Measurements from ENCODE around the gene RPL41.

RPL41 gene

DNA sequence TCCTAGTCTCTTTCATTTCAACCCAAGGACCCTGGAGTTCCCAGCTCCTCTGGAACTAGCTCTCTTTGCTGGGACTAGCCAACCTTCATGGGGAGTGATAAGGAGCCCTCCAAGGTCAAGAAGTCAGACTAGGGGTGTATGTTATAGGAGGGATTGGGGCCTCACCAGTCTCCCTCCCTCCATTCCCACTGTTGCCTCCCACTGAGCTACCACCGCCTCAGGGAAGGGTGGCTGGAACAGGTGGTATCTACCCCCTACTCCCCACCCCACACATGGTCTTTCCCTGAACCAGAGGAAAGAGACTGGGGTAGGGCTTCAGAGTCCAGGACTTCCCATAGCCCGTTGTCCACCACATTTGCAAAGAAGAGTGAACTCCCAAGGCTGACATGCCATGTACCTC is 34.1 kb upstream of the RPL41 start:
- H3K4me1 ChIP-seq (ENCODE audit: control insufficient read depth, insufficient read depth, low read length): peaks cover 18% of the 10 kb centered on the region
- no peaks in the 10 kb centered on the region for H3K9me3 ChIP-seq (ENCODE audit: control insufficient read depth, insufficient read depth, low read length)
- no peaks in the 10 kb centered on the region for H3K27me3 ChIP-seq (ENCODE audit: control insufficient read depth, insufficient read depth, low read length)
- no peak overlapping the region for H3K27ac ChIP-seq (ENCODE audit: low read depth, low read length)
- peaks cover 33% of the 10 kb centered on the region for H3K36me3 ChIP-seq (ENCODE audit: control insufficient read depth, insufficient read depth, low read length)
- H3K4me3 ChIP-seq (ENCODE audit: low read depth, low read length): no peak overlapping the region
- H3K9ac ChIP-seq (ENCODE audit: low read depth, low read length): no peak overlapping the region

DNA sequence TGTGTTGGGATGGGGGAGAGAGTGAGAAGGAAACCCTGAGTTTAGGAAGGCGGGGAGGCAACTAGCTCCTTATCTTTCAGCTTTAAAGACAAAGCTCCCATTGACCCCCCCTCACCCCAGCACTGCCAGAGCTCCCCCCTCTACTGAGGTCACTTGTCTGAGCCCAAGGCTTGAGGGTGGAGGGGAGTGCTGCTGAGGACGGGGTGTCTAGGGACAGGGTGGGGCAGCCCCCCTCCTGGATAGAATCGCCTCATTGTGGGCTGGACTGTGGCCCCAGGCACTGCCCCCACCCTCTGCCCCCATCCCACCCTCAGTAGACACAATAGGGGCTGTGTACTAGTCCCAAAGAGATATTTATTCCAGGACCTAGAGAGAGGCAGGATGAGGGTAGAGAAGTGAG is 33.5 kb upstream of the RPL41 start:
- Histone ChIP-seq H3K27me3 (ENCODE audit: control insufficient read depth, insufficient read depth, low read length) (no peaks in the 10 kb centered on the region), H3K4me3 (ENCODE audit: low read depth, low read length) (no peak overlapping the region), H3K27ac (ENCODE audit: low read depth, low read length) (no peak overlapping the region), H3K9ac (ENCODE audit: low read depth, low read length) (no peak overlapping the region), H3K4me1 (ENCODE audit: control insufficient read depth, insufficient read depth, low read length) (peaks cover 18% of the 10 kb centered on the region), H3K36me3 (ENCODE audit: control insufficient read depth, insufficient read depth, low read length) (peaks cover 38% of the 10 kb centered on the region), H3K9me3 (ENCODE audit: control insufficient read depth, insufficient read depth, low read length) (no peaks in the 10 kb centered on the region)

DNA sequence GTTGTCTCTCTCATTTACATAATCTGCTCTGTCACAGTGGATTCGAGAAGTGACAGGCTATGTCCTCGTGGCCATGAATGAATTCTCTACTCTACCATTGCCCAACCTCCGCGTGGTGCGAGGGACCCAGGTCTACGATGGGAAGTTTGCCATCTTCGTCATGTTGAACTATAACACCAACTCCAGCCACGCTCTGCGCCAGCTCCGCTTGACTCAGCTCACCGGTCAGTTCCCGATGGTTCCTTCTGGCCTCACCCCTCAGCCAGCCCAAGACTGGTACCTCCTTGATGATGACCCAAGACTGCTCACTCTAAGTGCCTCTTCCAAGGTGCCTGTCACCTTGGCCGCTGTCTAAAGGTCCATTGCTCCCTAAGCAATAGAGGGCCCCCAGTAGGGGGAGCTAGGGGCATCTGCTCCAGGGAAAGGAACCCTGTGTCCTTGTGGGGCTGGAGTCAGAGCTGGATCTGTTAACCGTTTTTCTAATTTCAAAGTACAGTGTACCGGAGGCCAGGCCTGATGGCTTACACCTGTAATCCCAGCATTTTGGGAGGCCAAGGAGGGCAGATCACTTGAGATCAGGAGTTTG is 31.4 kb upstream of the RPL41 start:
- Histone ChIP-seq H3K9me3 (ENCODE audit: control insufficient read depth, insufficient read depth, low read length) (no peaks in the 10 kb centered on the region), H3K36me3 (ENCODE audit: control insufficient read depth, insufficient read depth, low read length) (peaks cover 59% of the 10 kb centered on the region), H3K4me1 (ENCODE audit: control insufficient read depth, insufficient read depth, low read length) (peaks cover 13% of the 10 kb centered on the region), H3K27me3 (ENCODE audit: control insufficient read depth, insufficient read depth, low read length) (no peaks in the 10 kb centered on the region), H3K9ac (ENCODE audit: low read depth, low read length) (no peak overlapping the region), H3K4me3 (ENCODE audit: low read depth, low read length) (no peak overlapping the region), H3K27ac (ENCODE audit: low read depth, low read length) (no peak overlapping the region)

DNA sequence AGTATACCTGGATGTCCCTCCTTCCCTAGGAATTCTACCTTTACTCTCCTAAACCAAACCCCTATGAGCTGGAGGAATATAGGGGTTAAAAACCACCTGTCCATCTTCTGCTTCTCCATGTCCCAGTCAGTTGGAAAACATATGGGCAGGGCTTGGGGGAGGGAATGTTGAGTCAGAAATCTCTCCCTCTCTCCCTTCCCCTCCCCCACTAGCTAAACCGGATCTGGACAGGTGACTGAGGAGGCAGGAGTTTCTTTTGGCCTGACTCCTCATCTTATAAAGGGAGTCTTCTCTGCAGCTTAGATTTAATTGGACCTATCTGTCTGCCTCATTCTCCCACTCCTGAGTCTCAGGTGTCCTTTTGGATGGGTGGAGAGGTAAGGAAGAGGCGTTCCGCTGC is 30.3 kb upstream of the RPL41 start:
- no peak overlapping the region for H3K27ac ChIP-seq (ENCODE audit: low read depth, low read length)
- H3K36me3 ChIP-seq (ENCODE audit: control insufficient read depth, insufficient read depth, low read length): peaks cover 66% of the 10 kb centered on the region
- H3K4me1 ChIP-seq (ENCODE audit: control insufficient read depth, insufficient read depth, low read length): peaks cover 9% of the 10 kb centered on the region
- H3K9me3 ChIP-seq (ENCODE audit: control insufficient read depth, insufficient read depth, low read length): no peaks in the 10 kb centered on the region
- H3K4me3 ChIP-seq (ENCODE audit: low read depth, low read length): no peak overlapping the region
- no peak overlapping the region for H3K9ac ChIP-seq (ENCODE audit: low read depth, low read length)
- no peaks in the 10 kb centered on the region for H3K27me3 ChIP-seq (ENCODE audit: control insufficient read depth, insufficient read depth, low read length)

GRCh38 chr12:56086608-56087007 is 29.8 kb upstream of the RPL41 start:
- peaks cover 5% of the 10 kb centered on the region; the same call in 1 of the 2 replicates for H3K4me1 ChIP-seq (ENCODE audit: control insufficient read depth, insufficient read depth, low read length)
- H3K9ac ChIP-seq (ENCODE audit: low read depth, low read length): no peak overlapping the region
- H3K27me3 ChIP-seq (ENCODE audit: control insufficient read depth, insufficient read depth, low read length): no peaks in the 10 kb centered on the region
- H3K27ac ChIP-seq (ENCODE audit: low read depth, low read length): no peak overlapping the region
- H3K4me3 ChIP-seq (ENCODE audit: low read depth, low read length): no peak overlapping the region
- no peaks in the 10 kb centered on the region for H3K9me3 ChIP-seq (ENCODE audit: control insufficient read depth, insufficient read depth, low read length)
- peaks cover 70% of the 10 kb centered on the region for H3K36me3 ChIP-seq (ENCODE audit: control insufficient read depth, insufficient read depth, low read length)

- no peaks in the 10 kb centered on the region for H3K9me3 ChIP-seq (ENCODE audit: control insufficient read depth, insufficient read depth, low read length)
- H3K4me3 ChIP-seq (ENCODE audit: low read depth, low read length): no peak overlapping the region
- H3K36me3 ChIP-seq (ENCODE audit: control insufficient read depth, insufficient read depth, low read length): peaks cover 73% of the 10 kb centered on the region
- H3K27ac ChIP-seq (ENCODE audit: low read depth, low read length): no peak overlapping the region
- no peak overlapping the region for H3K9ac ChIP-seq (ENCODE audit: low read depth, low read length)
- no peaks in the 10 kb centered on the region for H3K27me3 ChIP-seq (ENCODE audit: control insufficient read depth, insufficient read depth, low read length)
- H3K4me1 ChIP-seq (ENCODE audit: control insufficient read depth, insufficient read depth, low read length): no peaks in the 10 kb centered on the region; the same call in 1 of the 2 replicates
These were observed 29.2 kb upstream of the RPL41 start for GRCh38 chr12:56087220-56087619.

GRCh38 chr12:56097738-56098137 is 18.7 kb upstream of the RPL41 start:
- H3K9ac ChIP-seq (ENCODE audit: low read depth, low read length): no peak overlapping the region
- H3K27me3 ChIP-seq (ENCODE audit: control insufficient read depth, insufficient read depth, low read length): no peaks in the 10 kb centered on the region

DNA sequence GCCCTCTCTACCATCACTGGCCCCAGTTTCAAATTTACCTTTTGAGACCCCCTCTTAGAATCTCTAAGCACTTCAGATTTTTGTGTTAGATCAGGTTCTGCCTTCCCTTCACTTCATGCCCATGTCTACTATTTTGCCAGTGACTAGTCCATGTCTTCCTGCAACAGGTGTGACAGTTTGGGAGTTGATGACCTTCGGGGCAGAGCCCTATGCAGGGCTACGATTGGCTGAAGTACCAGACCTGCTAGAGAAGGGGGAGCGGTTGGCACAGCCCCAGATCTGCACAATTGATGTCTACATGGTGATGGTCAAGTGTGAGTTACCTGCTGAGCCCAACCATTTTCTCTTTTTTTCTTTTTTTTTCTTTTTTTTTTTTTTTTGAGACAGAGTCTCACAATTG is 17.8 kb upstream of the RPL41 start:
- Histone ChIP-seq H3K4me1 (ENCODE audit: control insufficient read depth, insufficient read depth, low read length) (no peaks in the 10 kb centered on the region), H3K36me3 (ENCODE audit: control insufficient read depth, insufficient read depth, low read length) (peaks cover 87% of the 10 kb centered on the region), H3K9ac (ENCODE audit: low read depth, low read length) (no peak overlapping the region), H3K27me3 (ENCODE audit: control insufficient read depth, insufficient read depth, low read length) (no peaks in the 10 kb centered on the region), H3K27ac (ENCODE audit: low read depth, low read length) (no peak overlapping the region), H3K4me3 (ENCODE audit: low read depth, low read length) (no peak overlapping the region), H3K9me3 (ENCODE audit: control insufficient read depth, insufficient read depth, low read length) (no peaks in the 10 kb centered on the region)

More at GRCh38 chr12:56097738-56098137, 18.7 kb upstream of the RPL41 start:
- Histone ChIP-seq H3K27ac (ENCODE audit: low read depth, low read length) (no peak overlapping the region), H3K9me3 (ENCODE audit: control insufficient read depth, insufficient read depth, low read length) (no peaks in the 10 kb centered on the region), H3K4me1 (ENCODE audit: control insufficient read depth, insufficient read depth, low read length) (no peaks in the 10 kb centered on the region), H3K4me3 (ENCODE audit: low read depth, low read length) (no peak overlapping the region), H3K36me3 (ENCODE audit: control insufficient read depth, insufficient read depth, low read length) (peaks cover 92% of the 10 kb centered on the region)

DNA sequence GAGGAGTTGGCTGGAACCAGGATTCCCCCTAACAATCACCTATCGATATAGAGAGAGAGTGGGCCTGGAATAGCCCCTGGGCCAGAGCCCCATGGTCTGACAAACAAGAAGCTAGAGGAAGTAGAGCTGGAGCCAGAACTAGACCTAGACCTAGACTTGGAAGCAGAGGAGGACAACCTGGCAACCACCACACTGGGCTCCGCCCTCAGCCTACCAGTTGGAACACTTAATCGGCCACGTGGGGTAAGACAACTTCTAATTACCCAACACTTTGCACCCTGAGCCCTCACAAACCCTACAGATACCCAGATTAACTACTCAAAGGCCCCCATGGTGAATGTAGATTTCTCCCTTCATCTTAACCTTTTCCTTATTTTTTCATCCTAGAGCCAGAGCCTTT is 16.6 kb upstream of the RPL41 start:
- Histone ChIP-seq H3K9ac (ENCODE audit: low read depth, low read length) (no peak overlapping the region), H3K27ac (ENCODE audit: low read depth, low read length) (no peak overlapping the region), H3K4me3 (ENCODE audit: low read depth, low read length) (no peak overlapping the region), H3K9me3 (ENCODE audit: control insufficient read depth, insufficient read depth, low read length) (no peaks in the 10 kb centered on the region), H3K4me1 (ENCODE audit: control insufficient read depth, insufficient read depth, low read length) (no peaks in the 10 kb centered on the region), H3K27me3 (ENCODE audit: control insufficient read depth, insufficient read depth, low read length) (no peaks in the 10 kb centered on the region), H3K36me3 (ENCODE audit: control insufficient read depth, insufficient read depth, low read length) (peaks cover 75% of the 10 kb centered on the region)

DNA sequence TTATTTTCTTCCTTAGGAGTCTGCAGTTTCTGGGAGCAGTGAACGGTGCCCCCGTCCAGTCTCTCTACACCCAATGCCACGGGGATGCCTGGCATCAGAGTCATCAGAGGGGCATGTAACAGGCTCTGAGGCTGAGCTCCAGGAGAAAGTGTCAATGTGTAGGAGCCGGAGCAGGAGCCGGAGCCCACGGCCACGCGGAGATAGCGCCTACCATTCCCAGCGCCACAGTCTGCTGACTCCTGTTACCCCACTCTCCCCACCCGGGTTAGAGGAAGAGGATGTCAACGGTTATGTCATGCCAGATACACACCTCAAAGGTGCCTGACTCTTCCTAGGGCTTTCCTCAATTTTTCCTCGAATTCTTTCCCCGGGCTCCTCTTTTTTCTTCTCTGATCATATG is 15.4 kb upstream of the RPL41 start:
- Histone ChIP-seq H3K27me3 (ENCODE audit: control insufficient read depth, insufficient read depth, low read length) (no peaks in the 10 kb centered on the region), H3K27ac (ENCODE audit: low read depth, low read length) (no peak overlapping the region), H3K9ac (ENCODE audit: low read depth, low read length) (no peak overlapping the region), H3K9me3 (ENCODE audit: control insufficient read depth, insufficient read depth, low read length) (no peaks in the 10 kb centered on the region), H3K4me3 (ENCODE audit: low read depth, low read length) (no peak overlapping the region), H3K36me3 (ENCODE audit: control insufficient read depth, insufficient read depth, low read length) (peaks cover 66% of the 10 kb centered on the region), H3K4me1 (ENCODE audit: control insufficient read depth, insufficient read depth, low read length) (peaks cover 6% of the 10 kb centered on the region; the same call in 1 of the 2 replicates)

GRCh38 chr12:56102683-56103065 is 13.8 kb upstream of the RPL41 start:
- Histone ChIP-seq H3K27me3 (ENCODE audit: control insufficient read depth, insufficient read depth, low read length) (no peaks in the 10 kb centered on the region), H3K4me3 (ENCODE audit: low read depth, low read length) (no peak overlapping the region), H3K4me1 (ENCODE audit: control insufficient read depth, insufficient read depth, low read length) (peaks cover 8% of the 10 kb centered on the region; the same call in 1 of the 2 replicates), H3K27ac (ENCODE audit: low read depth, low read length) (no peak overlapping the region), H3K9me3 (ENCODE audit: control insufficient read depth, insufficient read depth, low read length) (no peaks in the 10 kb centered on the region), H3K36me3 (ENCODE audit: control insufficient read depth, insufficient read depth, low read length) (peaks cover 66% of the 10 kb centered on the region), H3K9ac (ENCODE audit: low read depth, low read length) (no peak overlapping the region)
